Panc1 (cell line): ENCODE data around the gene GAPVD1. TPM values are rescaled to one million over a fixed set of nuclear protein-coding genes. Genes with fewer than 3 reads are reported as not detected.

Source experiments
- ATAC-seq: fragments of 200-7000 bp; cut with Tn5 transposase; 2 replicates; pipeline ENCODE4 v1.9.1; 2020; ENCODE audit warnings: mild to moderate bottlenecking, moderate library complexity
- BruUV-seq: library from RNA; stranded (reverse); fragments of 400-500 nt; replicated peaks from 2 replicates; lab custom pipeline; 2021; lab: Mats Ljungman, UMichigan
- CTCF ChIA-PET: fragments of 300-600 bp; sonication (Branson Sonifier 250); formaldehyde crosslinking; loops from one replicate; lab custom pipeline; 2022; ENCODE audit warnings: antibody characterized with exemption; lab: Charles Lee
- POLR2A ChIA-PET: fragments of 300-600 bp; sonication (Branson Sonifier 250); formaldehyde crosslinking; loops from one replicate; lab custom pipeline; 2022; ENCODE audit warnings: antibody characterized with exemption; lab: Charles Lee
- DNase-seq: peaks from one replicate; pipeline ENCODE4 v3.0.0-alpha.2; 2010; ENCODE audit warnings: low read depth, low spot score
- H3K27ac ChIP-seq: 2 replicates; pipeline ENCODE4 v1.5.1; 2011; ENCODE audit warnings: mild to moderate bottlenecking, low read length, inconsistent platforms
- H3K27me3 ChIP-seq: fragments of 200-500 bp; sonication (Bioruptor generic); 2 replicates; pipeline ENCODE4 v1.6.0; 2014; ENCODE audit warnings: low read length, inconsistent platforms; ENCODE audit not compliant: control insufficient read depth, insufficient read depth
- H3K36me3 ChIP-seq: fragments of 200-500 bp; sonication (Bioruptor generic); 2 replicates; pipeline ENCODE4 v1.5.1; 2014; ENCODE audit warnings: inconsistent platforms, mild to moderate bottlenecking, low read length, moderate library complexity; ENCODE audit not compliant: control insufficient read depth, insufficient read depth
- H3K4me1 ChIP-seq: 2 replicates; pipeline ENCODE4 v1.5.1; 2011; ENCODE audit warnings: inconsistent platforms, mild to moderate bottlenecking, low read length, moderate library complexity; ENCODE audit not compliant: control insufficient read depth, insufficient read depth
- H3K4me3 ChIP-seq, 2 experiments: 2 replicates each; pipeline ENCODE4 v1.5.1; 2011 to 2012; ENCODE audit warnings: low read depth in 2 of 2, low read length in 2 of 2, mild to moderate bottlenecking in 2 of 2, inconsistent platforms in 1 of 2, moderate library complexity in 1 of 2
- H3K9me3 ChIP-seq: fragments of 200-500 bp; sonication (Bioruptor generic); 2 replicates; pipeline ENCODE4 v1.5.1; 2014; ENCODE audit warnings: low read depth, mild to moderate bottlenecking, inconsistent platforms, low read length, moderate library complexity; ENCODE audit not compliant: control insufficient read depth, insufficient read depth
- CTCF ChIP-seq: fragments of 450-650 bp; IDR thresholded peaks from 2 replicates; pipeline ENCODE4 v1.5.1; 2017; ENCODE audit warnings: mild to moderate bottlenecking
- POLR2AphosphoS5 ChIP-seq: IDR thresholded peaks from 2 replicates; pipeline ENCODE4 v1.6.1; 2012; ENCODE audit warnings: mild to moderate bottlenecking, low read depth, low read length, moderate library complexity
- REST ChIP-seq, 2 experiments: IDR thresholded peaks; 2 replicates each; pipeline ENCODE4 v1.6.1; 2011 to 2012; ENCODE audit warnings: low read depth in 2 of 2, control low read depth in 1 of 2, low read length in 1 of 2, mild to moderate bottlenecking in 1 of 2, moderate library complexity in 1 of 2; ENCODE audit not compliant: insufficient read depth in 1 of 2
- SIN3A ChIP-seq: IDR thresholded peaks from 2 replicates; pipeline ENCODE4 v1.6.1; 2012; ENCODE audit warnings: low read depth, mild to moderate bottlenecking, low read length, moderate library complexity, borderline replicate concordance; ENCODE audit not compliant: insufficient read depth
- TCF7L2 ChIP-seq: IDR thresholded peaks from 2 replicates; pipeline ENCODE4 v1.6.1; 2011; ENCODE audit warnings: mild to moderate bottlenecking, low read depth, low read length, inconsistent platforms
- in situ Hi-C: cut with HindIII; loops from 2 replicates; pipeline ENCODE4 v1.10.0; 2016; ENCODE audit warnings: low sequenced_read_pairs, low pct_unique_long_range_greater_than_20kb
- intact Hi-C: fragments of 100-400 bp; cut with micrococcal nuclease; formaldehyde crosslinking; loops from one replicate; pipeline ENCODE4 v1.10.0; 2022; ENCODE audit not compliant: unreplicated experiment
- total RNA-seq: library from RNA; stranded (reverse); gene quantifications from one replicate; pipeline ENCODE4 v1.2.1, GENCODE V29; 2021; ENCODE audit not compliant: unreplicated experiment

The GAPVD1 gene
- total RNA-seq, 1 experiment from 2014 or later = 48.6 TPM

GRCh38 chr9:125337236-125337635 is 75.6 kb downstream of the GAPVD1 start:
- Histone ChIP-seq H3K36me3 (peaks cover 8% of the 10 kb centered on the region), H3K4me1 (0 out of 2 replicates have a peak, but pooled peaks cover 4% of the 10 kb centered on the region), H3K9me3 (no peaks in the 10 kb centered on the region), H3K27me3 (no peaks in the 10 kb centered on the region), H3K27ac (no peak overlapping the region), H3K4me3 (no peak overlapping the region)
- CTCF ChIA-PET = no interaction called here
- in situ Hi-C loops = no loop called here
- intact Hi-C loops = no loop called here
- POLR2A ChIA-PET = no interaction called here
- DNase-seq (no peak), ATAC-seq (no peak)
- no TSS peak for BruUV-seq
- no peak for TF ChIP-seq CTCF
- no peak for TF ChIP-seq TCF7L2
- no peak for TF ChIP-seq SIN3A
- TF ChIP-seq REST (IDR thresholded peaks at IDR 0.05; ENCODE audit: insufficient read depth in 1 of 2, low read depth in 2 of 2, low read length in 1 of 2) = no peak
- no peak for TF ChIP-seq POLR2AphosphoS5

- intact Hi-C loops (no loop called here), in situ Hi-C loops (no loop called here)
- ChIA-PET CTCF (no interaction called here), POLR2A (no interaction called here)
- Histone ChIP-seq H3K27me3 (no peaks in the 10 kb centered on the region), H3K36me3 (peaks cover 6% of the 10 kb centered on the region; the same call in 1 of the 2 replicates), H3K4me1 (peaks cover 7% of the 10 kb centered on the region; the same call in 1 of the 2 replicates), H3K4me3 (no peak overlapping the region), H3K9me3 (no peaks in the 10 kb centered on the region), H3K27ac (no peak overlapping the region)
- TF ChIP-seq REST (IDR thresholded peaks at IDR 0.05; ENCODE audit: insufficient read depth in 1 of 2, low read depth in 2 of 2, low read length in 1 of 2) (no peak), POLR2AphosphoS5 (no peak), CTCF (no peak), TCF7L2 (no peak), SIN3A (no peak)
- ATAC-seq (no peak), DNase-seq (no peak)
- BruUV-seq = no TSS peak
Measured at GRCh38 chr9:125338929-125339328, 77.3 kb downstream of the GAPVD1 start.
